NCI-H1105 treated with DMSO at 0.1 percent for 48 hours (cell line): ENCODE measurements around the gene NHSL2.
"Not testable (repeated sequence)": the region's sequence is repeated elsewhere in the genome, so short reads cannot be mapped to it uniquely, and the experiment has no call there.

Experiments used
- DNase-seq: peaks from one replicate; lab custom pipeline; 2025; lab: John Stamatoyannopoulos, UW

The NHSL2 gene

GRCh38 chrX:71910643-71910985 is at the start of gene NHSL2:
Gene NHSL2, plus strand, starts transcription at chrX:71910845.
- DNase-seq: peak; percentile 36

- DNase-seq: no peak
Measured at GRCh38 chrX:71867680-71868079, 43.0 kb upstream of the NHSL2 start.

GRCh38 chrX:71869566-71869965 is 41.1 kb upstream of the NHSL2 start:
- not testable (repeated sequence) for DNase-seq

GRCh38 chrX:71870208-71871098 is 40.2 kb upstream of the NHSL2 start:
- no peak for DNase-seq

- DNase-seq: no peak
Measured at GRCh38 chrX:71871367-71871766, 39.3 kb upstream of the NHSL2 start.

GRCh38 chrX:71872542-71873458 is 37.8 kb upstream of the NHSL2 start:
- no peak for DNase-seq

GRCh38 chrX:71873459-71873833 is 37.2 kb upstream of the NHSL2 start:
- DNase-seq: no peak

- DNase-seq: not testable (repeated sequence)
Measured at GRCh38 chrX:71876841-71877240, 33.8 kb upstream of the NHSL2 start.

- no peak for DNase-seq
Measured at GRCh38 chrX:71885099-71885498, 25.5 kb upstream of the NHSL2 start.

- no peak for DNase-seq
Measured at GRCh38 chrX:71895607-71896006, 15.0 kb upstream of the NHSL2 start.

GRCh38 chrX:71906144-71906543 is 4.5 kb upstream of the NHSL2 start:
- DNase-seq: no peak

GRCh38 chrX:71908387-71908786 is 2.3 kb upstream of the NHSL2 start:
- DNase-seq: no peak

GRCh38 chrX:71909956-71910355 is 689 bp upstream of the NHSL2 start:
- DNase-seq: no peak

GRCh38 chrX:71910986-71911730 is 513 bp downstream of the NHSL2 start:
- DNase-seq: peak; percentile 53

GRCh38 chrX:71911731-71912050 is 1.0 kb downstream of the NHSL2 start:
- DNase-seq: no peak

- no peak for DNase-seq
Measured at GRCh38 chrX:71912156-71912555, 1.5 kb downstream of the NHSL2 start.

GRCh38 chrX:71913156-71913950 is 2.7 kb downstream of the NHSL2 start:
- no peak for DNase-seq

GRCh38 chrX:71917621-71918343 is 7.1 kb downstream of the NHSL2 start:
- DNase-seq: no peak

GRCh38 chrX:71919431-71919830 is 8.8 kb downstream of the NHSL2 start:
- DNase-seq: no peak

GRCh38 chrX:71919886-71920285 is 9.2 kb downstream of the NHSL2 start:
- no peak for DNase-seq

GRCh38 chrX:71922686-71923085 is 12.0 kb downstream of the NHSL2 start:
- no peak for DNase-seq
